ENCODE data around the gene CPAMD8. TPM values are rescaled to one million over a fixed set of nuclear protein-coding genes. Genes with fewer than 3 reads are reported as not detected.

The CPAMD8 gene
- total RNA-seq, 1 experiment from 2014 or later = 3.9 TPM

- H3K9me3 ChIP-seq (ENCODE audit: low read length) = no peaks in the 10 kb centered on the region
- peaks cover 9% of the 10 kb centered on the region for H3K4me1 ChIP-seq (ENCODE audit: insufficient read depth, low read length)
- TF ChIP-seq EZH2phosphoT487 (IDR thresholded peaks at IDR 0.05; ENCODE audit: borderline replicate concordance, low read length) (no peak), EZH2 (IDR thresholded peaks at IDR 0.05; ENCODE audit: low read length, unreplicated experiment) (no peak), CTCF (conservative IDR thresholded peaks at IDR 0.05; ENCODE audit: low read depth, low read length) (no peak)
- no TSS peak for BruUV-seq (replicated peaks)
- no peaks in the 10 kb centered on the region for H4K20me1 ChIP-seq (ENCODE audit: low read length)
- H3K79me2 ChIP-seq (ENCODE audit: low read length) = peaks cover 16% of the 10 kb centered on the region
- DNase-seq (no peak), ATAC-seq (no peak)
- no peak overlapping the region for H3K4me2 ChIP-seq (ENCODE audit: low read length)
- H3K9ac ChIP-seq (ENCODE audit: low read length) = no peak overlapping the region
- H2AFZ ChIP-seq (ENCODE audit: low read length) = no peak overlapping the region
- intact Hi-C loops (cut with micrococcal nuclease) = no loop called here
- CTCF ChIA-PET = interaction anchor here (0.6 kb wide), 1 partner anchor 25 kb away, joined by 4 read pairs; no protein-coding TSS in a partner anchor
- H3F3A ChIP-seq (ENCODE audit: low read length, unreplicated experiment) = no peaks in the 10 kb centered on the region
- no peaks in the 10 kb centered on the region for H3K27me3 ChIP-seq (ENCODE audit: low read length)
- POLR2A ChIA-PET (ENCODE audit: unreplicated experiment) = no interaction called here
- H3K27ac ChIP-seq (ENCODE audit: low read length) = peak overlapping the region; percentile 5; the same call in 1 of the 2 replicates
- H3K9me2 ChIP-seq (replicated peaks; ENCODE audit: low read length) = no peaks in the 10 kb centered on the region
- H3K36me3 ChIP-seq (ENCODE audit: low read depth, low read length) = peaks cover 56% of the 10 kb centered on the region
- H3K4me3 ChIP-seq (ENCODE audit: low read length) = no peak overlapping the region
Measured at GRCh38 chr19:16874250-16874977, 152.2 kb downstream of the CPAMD8 start.

DNA sequence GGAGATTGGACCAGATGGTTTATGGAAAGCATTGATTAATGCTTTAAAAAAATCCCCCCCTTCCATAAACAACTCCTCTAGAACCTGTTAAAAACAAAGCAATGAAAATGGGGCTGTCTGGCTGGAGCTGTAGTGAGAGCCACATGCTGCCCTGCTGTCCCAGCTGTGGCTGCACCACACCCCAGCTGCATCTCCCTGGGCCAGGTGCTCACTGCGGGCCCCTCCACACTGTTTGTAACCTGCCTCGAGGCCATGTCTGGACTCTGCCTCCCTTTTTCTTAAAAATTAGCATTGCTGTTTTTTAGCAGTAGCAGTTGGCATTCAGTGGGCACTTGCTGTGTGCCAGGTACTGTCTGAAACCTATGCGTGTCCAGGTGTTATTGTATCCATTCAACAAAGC lies 153.0 kb downstream of the CPAMD8 start:
- H3K4me2 ChIP-seq (ENCODE audit: low read length) = no peak overlapping the region
- no peak for ATAC-seq
- no peaks in the 10 kb centered on the region for H3K9me3 ChIP-seq (ENCODE audit: low read length)
- peaks cover 16% of the 10 kb centered on the region for H3K79me2 ChIP-seq (ENCODE audit: low read length)
- no peak for DNase-seq
- H3K9me2 ChIP-seq (replicated peaks; ENCODE audit: low read length) = no peaks in the 10 kb centered on the region
- H3K27me3 ChIP-seq (ENCODE audit: low read length) = no peaks in the 10 kb centered on the region
- no peak overlapping the region for H3K9ac ChIP-seq (ENCODE audit: low read length)
- ChIA-PET CTCF (interaction anchor here (0.6 kb wide), 2 partner anchors 24 to 26 kb away, joined by 3 to 4 read pairs; no protein-coding TSS in a partner anchor), POLR2A (ENCODE audit: unreplicated experiment) (no interaction called here)
- TF ChIP-seq EZH2 (IDR thresholded peaks at IDR 0.05; ENCODE audit: low read length, unreplicated experiment) (no peak), EZH2phosphoT487 (IDR thresholded peaks at IDR 0.05; ENCODE audit: borderline replicate concordance, low read length) (no peak), CTCF (conservative IDR thresholded peaks at IDR 0.05; ENCODE audit: low read depth, low read length) (no peak)
- H3K4me3 ChIP-seq (ENCODE audit: low read length) = no peak overlapping the region
- no peaks in the 10 kb centered on the region for H4K20me1 ChIP-seq (ENCODE audit: low read length)
- BruUV-seq (replicated peaks) = no TSS peak
- intact Hi-C loops (cut with micrococcal nuclease) = no loop called here
- peaks cover 9% of the 10 kb centered on the region for H3K4me1 ChIP-seq (ENCODE audit: insufficient read depth, low read length)
- H2AFZ ChIP-seq (ENCODE audit: low read length) = no peak overlapping the region
- H3F3A ChIP-seq (ENCODE audit: low read length, unreplicated experiment) = no peaks in the 10 kb centered on the region
- no peak overlapping the region for H3K27ac ChIP-seq (ENCODE audit: low read length)
- H3K36me3 ChIP-seq (ENCODE audit: low read depth, low read length) = peaks cover 47% of the 10 kb centered on the region

GRCh38 chr19:16872728-16873127 lies 153.9 kb downstream of the CPAMD8 start:
- ATAC-seq (no peak), DNase-seq (no peak)
- no peak overlapping the region for H3K4me2 ChIP-seq (ENCODE audit: low read length)
- ChIA-PET CTCF (no interaction called here), POLR2A (ENCODE audit: unreplicated experiment) (no interaction called here)
- H3K4me3 ChIP-seq (ENCODE audit: low read length) = no peak overlapping the region
- no peaks in the 10 kb centered on the region for H3F3A ChIP-seq (ENCODE audit: low read length, unreplicated experiment)
- no peak overlapping the region for H3K9ac ChIP-seq (ENCODE audit: low read length)
- H3K9me3 ChIP-seq (ENCODE audit: low read length) = no peaks in the 10 kb centered on the region
- no peaks in the 10 kb centered on the region for H3K9me2 ChIP-seq (replicated peaks; ENCODE audit: low read length)
- H3K36me3 ChIP-seq (ENCODE audit: low read depth, low read length) = peaks cover 42% of the 10 kb centered on the region
- H3K27me3 ChIP-seq (ENCODE audit: low read length) = no peaks in the 10 kb centered on the region
- H4K20me1 ChIP-seq (ENCODE audit: low read length) = no peaks in the 10 kb centered on the region
- H2AFZ ChIP-seq (ENCODE audit: low read length) = no peak overlapping the region
- BruUV-seq (replicated peaks) = no TSS peak
- H3K4me1 ChIP-seq (ENCODE audit: insufficient read depth, low read length) = peaks cover 9% of the 10 kb centered on the region
- no peak for TF ChIP-seq CTCF (conservative IDR thresholded peaks at IDR 0.05; ENCODE audit: low read depth, low read length)
- TF ChIP-seq EZH2phosphoT487 (IDR thresholded peaks at IDR 0.05; ENCODE audit: borderline replicate concordance, low read length) = no peak
- TF ChIP-seq EZH2 (IDR thresholded peaks at IDR 0.05; ENCODE audit: low read length, unreplicated experiment) = no peak
- peaks cover 16% of the 10 kb centered on the region for H3K79me2 ChIP-seq (ENCODE audit: low read length)
- H3K27ac ChIP-seq (ENCODE audit: low read length) = no peak overlapping the region
- intact Hi-C loops (cut with micrococcal nuclease) = no loop called here

Measured in PC-3 (cell line).